ENCODE results near the gene HOTAIR.

The HOTAIR gene

GRCh38 chr12:53956914-53957536 lies 17.7 kb downstream of the HOTAIR start:
- DNase-seq (ENCODE audit: low spot score): no peak
- TF ChIP-seq CTCF (IDR thresholded peaks at IDR 0.05; ENCODE audit: extremely low read depth, missing control alignments): no peak

GRCh38 chr12:53956251-53956887 lies 18.4 kb downstream of the HOTAIR start:
- TF ChIP-seq CTCF (IDR thresholded peaks at IDR 0.05; ENCODE audit: extremely low read depth, missing control alignments): no peak
- no peak for DNase-seq (ENCODE audit: low spot score)

GRCh38 chr12:53955776-53956250 lies 18.9 kb downstream of the HOTAIR start:
- TF ChIP-seq CTCF (IDR thresholded peaks at IDR 0.05; ENCODE audit: extremely low read depth, missing control alignments): no peak
- DNase-seq (ENCODE audit: low spot score): no peak

- no peak for TF ChIP-seq CTCF (IDR thresholded peaks at IDR 0.05; ENCODE audit: extremely low read depth, missing control alignments)
- DNase-seq (ENCODE audit: low spot score): no peak
Measured at GRCh38 chr12:53955036-53955775, 19.5 kb downstream of the HOTAIR start.

- no peak for DNase-seq (ENCODE audit: low spot score)
- no peak for TF ChIP-seq CTCF (IDR thresholded peaks at IDR 0.05; ENCODE audit: extremely low read depth, missing control alignments)
Measured at GRCh38 chr12:53954694-53955035, 20.1 kb downstream of the HOTAIR start, which contains the start of gene HOXC12. HOXC12 (plus strand) TSS chr12:53954903; CDS start chr12:53954930, 27 bp downstream.

GRCh38 chr12:53953831-53954693 lies 20.7 kb downstream of the HOTAIR start:
- TF ChIP-seq CTCF (IDR thresholded peaks at IDR 0.05; ENCODE audit: extremely low read depth, missing control alignments): no peak
- no peak for DNase-seq (ENCODE audit: low spot score)
